Fibroblast of lung (primary cell): Measurements from ENCODE around the gene FOXB1. TPM values are rescaled to one million over a fixed set of nuclear protein-coding genes. Genes with fewer than 3 reads are reported as not detected.

ENCODE experiments used
- DNase-seq, 2 donors: peaks; one replicate each; pipeline versions ENCODE4 v3.0.0 to v3.0.0-alpha.2; 2010; ENCODE audit warnings: low read depth in 2 of 2
- H2AFZ ChIP-seq: 2 replicates; pipeline ENCODE4 v1.5.1; 2012; ENCODE audit warnings: low read length, control low read depth, inconsistent platforms
- H3K27ac ChIP-seq: 2 replicates; pipeline ENCODE4 v1.5.1; 2011; ENCODE audit warnings: low read length, control low read depth; ENCODE audit not compliant: insufficient read depth
- H3K27me3 ChIP-seq: 2 replicates; pipeline ENCODE4 v1.5.1; 2011; ENCODE audit warnings: mild to moderate bottlenecking, low read length; ENCODE audit not compliant: control insufficient read depth, insufficient read depth
- H3K36me3 ChIP-seq: 2 replicates; pipeline ENCODE4 v1.5.1; 2011; ENCODE audit warnings: low read length; ENCODE audit not compliant: control insufficient read depth, insufficient read depth
- H3K4me1 ChIP-seq: 2 replicates; pipeline ENCODE4 v1.5.1; 2011; ENCODE audit warnings: low read length; ENCODE audit not compliant: control insufficient read depth, insufficient read depth; ENCODE audit errors: extremely low read depth
- H3K4me2 ChIP-seq: 2 replicates; pipeline ENCODE4 v1.5.1; 2011; ENCODE audit warnings: low read length, control low read depth; ENCODE audit not compliant: insufficient read depth; ENCODE audit errors: extremely low read depth
- H3K4me3 ChIP-seq, 4 experiments: fragments of 200-600 bp in 1 of 4; sonication (generic) in 1 of 4; replicated peaks in 1 of 4; 2 replicates each; pipeline ENCODE4 v1.5.1; 2011 to 2016; ENCODE audit warnings: low read length in 4 of 4, low read depth in 3 of 4, mild to moderate bottlenecking in 3 of 4, control low read depth in 2 of 4, inconsistent platforms in 1 of 4, mixed read lengths in 1 of 4; ENCODE audit not compliant: insufficient read depth in 1 of 4; ENCODE audit errors: control extremely low read depth in 1 of 4
- H3K79me2 ChIP-seq: 2 replicates; pipeline ENCODE4 v1.5.1; 2012; ENCODE audit warnings: mild to moderate bottlenecking, low read length, inconsistent platforms; ENCODE audit not compliant: control insufficient read depth, insufficient read depth
- H3K9ac ChIP-seq: 2 replicates; pipeline ENCODE4 v1.5.1; 2011; ENCODE audit warnings: mild to moderate bottlenecking, low read length, control low read depth; ENCODE audit not compliant: insufficient read depth
- H3K9me3 ChIP-seq: 2 replicates; pipeline ENCODE4 v1.5.1; 2012; ENCODE audit warnings: low read depth, low read length; ENCODE audit not compliant: control insufficient read depth, insufficient read depth
- H4K20me1 ChIP-seq: 2 replicates; pipeline ENCODE4 v1.5.1; 2011; ENCODE audit warnings: low read length; ENCODE audit not compliant: control insufficient read depth, insufficient read depth; ENCODE audit errors: extremely low read depth
- EZH2 ChIP-seq: IDR thresholded peaks from 2 replicates; pipeline ENCODE4 v1.5.1; 2012; ENCODE audit warnings: low read length, control low read depth, mild to moderate bottlenecking; ENCODE audit errors: missing control alignments
- polyA plus RNA-seq, 2 donors: library from polyadenylated mRNA; depleted of rRNA in 1 of 2; stranded (reverse) in 1 of 2; unstranded in 1 of 2; fragments of >200 nt; gene quantifications; 2 replicates each; pipeline ENCODE4 v1.2.1, GENCODE V29; 2011 to 2012; ENCODE audit warnings: missing spikeins in 1 of 2
- total RNA-seq: library from RNA; depleted of rRNA; stranded (reverse); fragments of >200 nt; gene quantifications from 2 replicates; pipeline ENCODE4 v1.2.1, GENCODE V29; 2014
- TF ChIP-seq, protein P1 (sequence below), 2 donors: IDR thresholded peaks in 1 of 2; conservative IDR thresholded peaks in 1 of 2; 1 replicate in 1 of 2; 2 replicates in 1 of 2; pipeline ENCODE4 v1.5.1; 2011 to 2012; ENCODE audit warnings: low read length in 2 of 2, control low read depth in 1 of 2, inconsistent platforms in 1 of 2, low read depth in 1 of 2, mild to moderate bottlenecking in 1 of 2

Gene FOXB1
- total and polyA plus RNA-seq, 2 donors (not counting 1 experiment from before 2014, with no cell fraction given) = not detected

GRCh38 chr15:60035344-60035743 lies 31.2 kb downstream of the FOXB1 start:
- Histone ChIP-seq H3K27ac (no peak overlapping the region), H3K9me3 (no peaks in the 10 kb centered on the region), H2AFZ (no peak overlapping the region), H3K79me2 (no peaks in the 10 kb centered on the region), H3K36me3 (no peaks in the 10 kb centered on the region), H3K27me3 (no peaks in the 10 kb centered on the region), H3K9ac (no peak overlapping the region), H3K4me3 (no peak overlapping the region), H4K20me1 (no peaks in the 10 kb centered on the region), H3K4me1 (no peaks in the 10 kb centered on the region), H3K4me2 (no peak overlapping the region)
- TF ChIP-seq, protein P1, sequence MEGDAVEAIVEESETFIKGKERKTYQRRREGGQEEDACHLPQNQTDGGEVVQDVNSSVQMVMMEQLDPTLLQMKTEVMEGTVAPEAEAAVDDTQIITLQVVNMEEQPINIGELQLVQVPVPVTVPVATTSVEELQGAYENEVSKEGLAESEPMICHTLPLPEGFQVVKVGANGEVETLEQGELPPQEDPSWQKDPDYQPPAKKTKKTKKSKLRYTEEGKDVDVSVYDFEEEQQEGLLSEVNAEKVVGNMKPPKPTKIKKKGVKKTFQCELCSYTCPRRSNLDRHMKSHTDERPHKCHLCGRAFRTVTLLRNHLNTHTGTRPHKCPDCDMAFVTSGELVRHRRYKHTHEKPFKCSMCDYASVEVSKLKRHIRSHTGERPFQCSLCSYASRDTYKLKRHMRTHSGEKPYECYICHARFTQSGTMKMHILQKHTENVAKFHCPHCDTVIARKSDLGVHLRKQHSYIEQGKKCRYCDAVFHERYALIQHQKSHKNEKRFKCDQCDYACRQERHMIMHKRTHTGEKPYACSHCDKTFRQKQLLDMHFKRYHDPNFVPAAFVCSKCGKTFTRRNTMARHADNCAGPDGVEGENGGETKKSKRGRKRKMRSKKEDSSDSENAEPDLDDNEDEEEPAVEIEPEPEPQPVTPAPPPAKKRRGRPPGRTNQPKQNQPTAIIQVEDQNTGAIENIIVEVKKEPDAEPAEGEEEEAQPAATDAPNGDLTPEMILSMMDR (conservative IDR thresholded peaks at IDR 0.05 in 1 of 2, IDR thresholded peaks at IDR 0.05 in 1 of 2; ENCODE audit: low read depth in 1 of 2, low read length in 2 of 2) = no peak
- no peak for TF ChIP-seq EZH2
- DNase-seq = no peak

DNA sequence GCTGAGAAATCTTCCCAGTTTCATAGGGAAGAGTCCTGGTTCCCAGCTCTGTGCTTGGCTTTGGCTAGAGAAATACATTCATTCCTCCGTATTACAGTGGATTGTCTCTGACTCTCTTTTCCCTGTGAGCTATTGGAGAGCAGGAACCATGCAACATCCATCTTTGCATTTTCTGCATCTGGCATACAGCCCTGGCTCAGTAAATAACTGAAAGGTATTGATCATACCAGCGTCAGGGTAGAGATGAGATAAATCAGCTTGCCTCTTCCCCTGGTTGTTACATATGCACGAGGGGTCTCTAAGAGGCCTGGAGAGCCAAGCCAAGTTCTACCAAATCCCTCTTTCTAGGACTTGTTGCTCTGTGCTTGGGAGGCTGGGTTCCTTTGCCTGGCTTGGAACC lies 35.2 kb downstream of the FOXB1 start:
- Histone ChIP-seq H4K20me1 (no peaks in the 10 kb centered on the region), H2AFZ (no peak overlapping the region), H3K4me1 (no peaks in the 10 kb centered on the region), H3K27ac (no peak overlapping the region), H3K27me3 (no peaks in the 10 kb centered on the region), H3K9ac (no peak overlapping the region), H3K4me3 (no peak overlapping the region), H3K4me2 (no peak overlapping the region), H3K36me3 (no peaks in the 10 kb centered on the region), H3K79me2 (no peaks in the 10 kb centered on the region), H3K9me3 (no peaks in the 10 kb centered on the region)
- TF ChIP-seq EZH2 = no peak
- TF ChIP-seq, protein P1 (conservative IDR thresholded peaks at IDR 0.05 in 1 of 2, IDR thresholded peaks at IDR 0.05 in 1 of 2; ENCODE audit: low read depth in 1 of 2, low read length in 2 of 2) = no peak
- no peak for DNase-seq

- H3K4me2 ChIP-seq = no peak overlapping the region
- H3K4me3 ChIP-seq = no peak overlapping the region
- no peak overlapping the region for H3K27ac ChIP-seq
- TF ChIP-seq, protein P1 (conservative IDR thresholded peaks at IDR 0.05 in 1 of 2, IDR thresholded peaks at IDR 0.05 in 1 of 2; ENCODE audit: low read depth in 1 of 2, low read length in 2 of 2) = no peak
- TF ChIP-seq EZH2 = no peak
- no peak overlapping the region for H2AFZ ChIP-seq
- H3K4me1 ChIP-seq = no peaks in the 10 kb centered on the region
- no peak for DNase-seq
- no peak overlapping the region for H3K9ac ChIP-seq
- H3K27me3 ChIP-seq = no peaks in the 10 kb centered on the region
- H3K36me3 ChIP-seq = no peaks in the 10 kb centered on the region
- H4K20me1 ChIP-seq = no peaks in the 10 kb centered on the region
- H3K9me3 ChIP-seq = no peaks in the 10 kb centered on the region
- no peaks in the 10 kb centered on the region for H3K79me2 ChIP-seq
Measured at GRCh38 chr15:60043744-60044435, 39.8 kb downstream of the FOXB1 start.
